GM18873 (cell line): ENCODE data around the gene PPP1R14D.

Experiments used
- ATAC-seq: cut with Tn5 transposase; IDR thresholded peaks from one replicate; pipeline ENCODE4 v1.9.1; 2021; ENCODE audit warnings: mild to moderate bottlenecking, moderate library complexity, moderate number of reproducible peaks; ENCODE audit not compliant: unreplicated experiment, low FRiP score

The PPP1R14D gene

GRCh38 chr15:40787991-40788390 lies 40.5 kb downstream of the PPP1R14D start:
- no peak for ATAC-seq

DNA sequence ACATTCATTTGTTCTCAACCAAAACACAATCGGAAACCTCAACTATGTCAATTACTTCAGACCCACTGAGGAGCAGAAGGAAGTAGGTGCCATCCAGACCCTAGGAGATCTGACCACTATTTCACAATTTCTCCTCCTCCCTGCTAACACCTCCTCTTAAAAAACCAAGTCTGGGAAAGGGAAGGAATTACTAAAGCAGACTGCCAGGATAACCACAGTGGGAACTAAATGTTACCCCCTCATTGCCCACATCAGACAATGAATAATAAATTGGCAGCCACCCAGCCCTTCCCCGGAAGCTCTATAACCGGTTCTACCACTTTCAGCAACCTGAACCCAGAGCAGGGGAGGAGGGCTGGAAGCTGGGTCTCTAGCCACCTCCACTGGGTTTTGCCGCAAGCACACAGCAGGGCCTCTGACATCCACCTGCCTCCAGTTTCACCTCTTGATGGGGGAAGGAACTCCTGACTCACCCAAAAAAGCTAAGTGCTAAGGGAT lies 41.1 kb downstream of the PPP1R14D start:
- no peak for ATAC-seq

GRCh38 chr15:40785814-40786213 lies 42.7 kb downstream of the PPP1R14D start:
- no peak for ATAC-seq

DNA sequence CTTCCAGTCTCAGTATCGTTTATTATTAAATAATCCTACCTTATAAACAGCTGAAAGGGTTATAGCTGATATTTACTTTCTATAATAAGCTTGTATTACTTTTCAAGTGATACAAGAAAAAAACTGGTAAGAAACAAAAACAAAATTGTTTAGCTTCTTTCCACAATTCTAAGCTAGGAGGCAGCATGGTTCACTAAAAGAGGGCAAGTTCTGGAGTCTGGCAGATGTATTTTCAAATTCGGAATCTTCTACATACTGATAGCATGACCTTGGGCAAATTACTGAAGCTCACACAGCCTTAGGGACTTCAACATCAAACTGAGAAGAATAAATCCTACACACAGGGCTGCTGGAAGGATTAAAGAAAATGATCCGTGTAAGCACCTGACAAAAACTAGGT lies 43.3 kb downstream of the PPP1R14D start:
- ATAC-seq, result no peak

DNA sequence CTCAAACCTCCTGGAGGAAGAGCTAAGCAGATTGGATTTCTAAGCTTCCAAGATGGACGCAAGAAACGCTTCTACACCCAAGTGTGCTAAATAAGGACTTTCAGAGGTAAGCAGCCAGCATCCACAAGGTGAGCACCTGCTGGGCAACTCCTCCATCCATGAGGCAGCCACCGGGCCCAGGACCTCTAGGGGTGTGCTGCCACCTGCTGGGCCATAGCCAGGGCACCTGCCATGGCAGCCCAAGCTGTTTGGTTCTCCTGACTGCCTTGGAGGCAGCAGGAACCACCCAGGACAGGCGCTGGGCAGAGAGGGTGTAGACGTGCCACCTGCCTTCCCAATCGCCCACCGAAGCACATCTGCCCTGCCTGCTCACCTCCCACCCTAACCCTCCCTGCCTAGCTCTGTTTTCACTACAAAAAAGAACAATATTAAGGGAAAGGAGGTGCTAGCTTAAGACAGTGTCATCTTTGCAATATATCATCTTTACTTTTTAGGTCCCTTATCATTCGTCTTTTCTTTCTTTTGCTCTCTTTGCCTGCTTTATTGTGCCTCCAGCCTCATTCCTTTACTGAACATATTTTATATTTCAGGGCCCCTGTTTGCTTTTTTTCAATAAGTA lies 45.8 kb downstream of the PPP1R14D start:
- ATAC-seq, result no peak

- no peak for ATAC-seq
Measured at GRCh38 chr15:40776537-40777141, 51.9 kb downstream of the PPP1R14D start.

DNA sequence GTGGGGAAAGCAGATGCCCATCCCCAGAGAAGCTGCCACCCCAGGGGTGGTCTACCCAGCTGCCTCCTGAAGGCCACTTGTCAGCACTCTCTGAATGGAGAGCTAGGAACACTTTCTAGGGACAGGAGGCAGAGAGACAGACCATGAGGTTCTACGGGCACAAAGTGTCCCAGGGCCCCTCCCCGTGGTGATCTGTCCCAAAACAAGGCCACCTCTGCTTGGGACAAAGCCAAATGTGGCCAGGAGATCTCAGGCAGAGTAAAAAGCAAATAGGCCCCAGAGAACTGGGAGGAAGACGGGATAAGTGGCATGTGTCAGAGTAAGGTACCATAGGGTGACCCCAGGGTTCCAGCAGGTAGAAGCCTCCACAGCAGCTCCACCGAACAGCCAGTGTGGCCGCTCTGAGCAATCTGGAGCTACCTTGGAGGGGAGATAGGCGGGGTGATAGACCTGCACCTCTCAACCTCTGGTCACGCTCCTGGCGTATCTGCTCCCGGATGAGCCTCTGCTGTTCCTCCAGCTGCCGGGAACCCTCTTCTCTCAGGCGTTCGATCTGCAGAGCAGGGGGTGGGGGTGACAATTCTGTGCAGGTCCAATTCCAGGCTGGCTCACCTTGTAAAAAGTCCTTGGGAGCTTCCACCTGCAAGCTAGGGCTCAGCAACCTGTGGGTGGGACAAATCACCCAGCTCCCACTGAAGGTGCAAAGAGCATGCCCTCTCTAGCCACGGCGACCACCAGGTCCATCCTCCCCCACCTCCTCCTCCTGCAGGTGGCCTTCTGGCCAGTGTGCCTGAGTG lies 52.6 kb downstream of the PPP1R14D start:
- no peak for ATAC-seq

DNA sequence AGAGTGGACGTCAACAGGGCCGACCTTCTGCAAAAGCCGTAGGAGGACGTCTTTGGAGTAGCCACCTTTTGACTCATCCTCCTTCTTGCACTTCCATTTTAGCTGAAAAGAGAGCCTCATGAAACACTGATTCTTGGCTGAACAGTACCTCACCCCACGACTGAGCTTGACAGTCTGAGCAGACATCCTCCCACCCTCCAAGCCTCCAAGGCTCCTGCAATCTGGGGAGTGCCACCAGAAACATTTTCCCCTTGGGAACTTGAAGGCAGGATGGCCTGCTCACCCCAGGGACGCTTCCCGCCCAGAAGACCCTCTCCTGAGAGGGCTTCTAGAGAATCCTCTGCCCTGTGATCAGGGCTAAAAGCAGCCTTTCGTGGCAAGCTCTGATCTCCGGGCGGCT lies 53.5 kb downstream of the PPP1R14D start:
- no peak for ATAC-seq

DNA sequence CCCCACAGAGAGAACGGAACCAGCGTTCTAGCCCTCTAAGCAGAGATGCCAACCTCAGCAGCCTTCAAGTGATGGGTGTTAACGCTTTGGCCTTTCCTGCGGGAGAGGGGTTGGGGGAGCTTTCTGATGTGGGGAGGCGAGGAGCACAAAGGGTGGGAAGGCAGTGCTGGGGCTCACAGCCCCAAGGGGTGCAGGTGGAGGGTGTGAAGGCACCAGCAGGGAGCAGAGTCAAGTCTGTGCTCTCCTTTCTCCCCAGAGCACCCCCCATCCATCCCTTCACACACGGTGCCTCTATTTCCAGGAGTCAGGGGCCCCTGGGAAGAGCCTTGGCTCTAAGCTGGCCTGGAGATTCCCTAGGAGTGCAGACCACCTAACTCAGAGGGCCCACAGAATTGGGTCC lies 54.6 kb downstream of the PPP1R14D start:
- ATAC-seq, result no peak

- ATAC-seq, result no peak
Measured at GRCh38 chr15:40773496-40773895, 55.0 kb downstream of the PPP1R14D start.

DNA sequence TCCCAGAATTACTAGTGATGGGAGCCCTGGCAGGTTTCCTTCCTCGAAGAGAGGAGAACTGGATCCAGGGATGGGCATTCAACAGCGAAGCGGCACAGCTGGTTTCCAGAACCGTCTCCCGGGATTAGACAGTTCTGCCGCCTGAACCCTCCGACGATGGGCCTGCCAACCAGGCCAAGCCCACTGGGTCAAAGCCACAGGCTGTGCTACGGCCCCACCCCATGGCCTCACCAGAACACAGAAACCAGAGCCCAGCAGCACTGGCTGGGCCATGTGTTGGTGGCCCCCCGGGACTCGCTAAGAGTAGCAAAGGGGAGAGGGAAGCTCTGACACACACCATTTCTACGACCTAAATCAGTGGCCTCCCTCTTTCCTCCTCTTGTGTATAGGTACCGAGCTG lies 56.5 kb downstream of the PPP1R14D start:
- ATAC-seq, result no peak

- no peak for ATAC-seq
Measured at GRCh38 chr15:40771242-40771641, 57.3 kb downstream of the PPP1R14D start.

DNA sequence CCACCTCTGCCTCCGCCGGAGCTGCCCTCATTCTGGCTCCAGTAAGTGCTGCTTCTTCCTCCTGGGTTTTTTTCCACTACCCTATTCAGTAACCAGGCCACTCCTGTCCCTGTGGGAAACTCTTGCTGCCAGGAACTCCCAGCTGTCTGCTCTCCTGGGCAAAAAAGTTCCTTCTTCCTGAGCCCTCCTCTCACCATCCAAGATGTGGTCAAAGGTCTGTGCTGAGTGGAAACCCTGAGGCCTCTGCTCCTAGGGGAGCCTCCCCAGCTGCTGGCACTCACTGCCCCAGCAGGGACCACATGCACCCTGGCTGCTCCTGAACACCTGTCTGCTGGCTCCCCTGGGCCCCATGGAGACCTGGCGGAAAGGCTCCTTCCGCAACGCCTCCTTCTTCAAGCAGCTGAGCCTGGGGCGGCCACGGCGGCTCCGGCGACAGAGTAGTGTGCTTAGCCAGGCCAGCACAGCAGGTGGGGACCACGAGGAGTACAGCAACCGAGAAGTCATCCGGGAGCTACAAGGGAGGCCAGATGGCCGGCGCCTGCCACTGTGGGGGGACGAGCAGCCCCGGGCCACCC lies 58.3 kb downstream of the PPP1R14D start:
- no peak for ATAC-seq

GRCh38 chr15:40769274-40770146 lies 59.0 kb downstream of the PPP1R14D start, which contains the start of gene C15orf62:
Gene C15orf62 (plus strand): TSS chr15:40769980. CDS start chr15:40770496, 516 bp downstream.
- ATAC-seq, result no peak

DNA sequence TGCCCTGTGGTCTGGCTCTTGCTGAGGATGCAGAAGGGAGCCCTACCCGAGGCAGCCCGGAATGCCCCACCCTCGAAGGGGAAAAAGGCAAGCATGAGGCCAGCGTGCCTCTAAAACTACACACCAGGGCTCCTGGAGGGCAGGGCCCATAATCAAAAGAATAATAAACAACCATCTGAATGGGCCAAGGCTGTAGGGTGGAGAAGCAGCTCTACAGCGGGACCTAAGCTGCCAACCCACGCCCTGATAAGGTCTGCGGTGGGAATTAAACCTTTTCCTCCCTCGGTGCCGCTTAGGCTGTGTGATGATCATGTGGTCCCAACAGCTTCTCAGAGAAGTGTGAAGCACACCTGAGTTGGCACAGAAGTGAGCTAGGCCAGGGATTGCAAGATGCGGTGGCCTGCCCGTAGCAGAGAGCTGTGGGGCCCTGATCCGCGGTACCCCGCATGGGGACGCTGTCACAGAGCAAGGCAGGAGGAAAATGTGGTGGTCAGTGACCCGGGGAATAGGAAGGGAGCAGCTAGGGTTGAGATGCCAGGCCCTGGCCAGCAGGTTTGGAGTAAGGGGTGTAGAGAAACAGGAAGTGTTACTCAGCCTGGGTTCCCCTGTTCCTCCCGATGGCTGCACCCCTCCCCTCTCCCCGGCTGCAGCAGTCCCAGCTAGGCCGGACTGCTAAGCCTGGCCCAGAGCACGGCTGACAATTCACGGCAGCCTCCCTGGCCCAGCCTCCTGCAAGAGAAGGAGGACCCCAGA lies 59.8 kb downstream of the PPP1R14D start:
- ATAC-seq, result no peak

GRCh38 chr15:40767838-40768500 lies 60.5 kb downstream of the PPP1R14D start:
- ATAC-seq, result no peak

DNA sequence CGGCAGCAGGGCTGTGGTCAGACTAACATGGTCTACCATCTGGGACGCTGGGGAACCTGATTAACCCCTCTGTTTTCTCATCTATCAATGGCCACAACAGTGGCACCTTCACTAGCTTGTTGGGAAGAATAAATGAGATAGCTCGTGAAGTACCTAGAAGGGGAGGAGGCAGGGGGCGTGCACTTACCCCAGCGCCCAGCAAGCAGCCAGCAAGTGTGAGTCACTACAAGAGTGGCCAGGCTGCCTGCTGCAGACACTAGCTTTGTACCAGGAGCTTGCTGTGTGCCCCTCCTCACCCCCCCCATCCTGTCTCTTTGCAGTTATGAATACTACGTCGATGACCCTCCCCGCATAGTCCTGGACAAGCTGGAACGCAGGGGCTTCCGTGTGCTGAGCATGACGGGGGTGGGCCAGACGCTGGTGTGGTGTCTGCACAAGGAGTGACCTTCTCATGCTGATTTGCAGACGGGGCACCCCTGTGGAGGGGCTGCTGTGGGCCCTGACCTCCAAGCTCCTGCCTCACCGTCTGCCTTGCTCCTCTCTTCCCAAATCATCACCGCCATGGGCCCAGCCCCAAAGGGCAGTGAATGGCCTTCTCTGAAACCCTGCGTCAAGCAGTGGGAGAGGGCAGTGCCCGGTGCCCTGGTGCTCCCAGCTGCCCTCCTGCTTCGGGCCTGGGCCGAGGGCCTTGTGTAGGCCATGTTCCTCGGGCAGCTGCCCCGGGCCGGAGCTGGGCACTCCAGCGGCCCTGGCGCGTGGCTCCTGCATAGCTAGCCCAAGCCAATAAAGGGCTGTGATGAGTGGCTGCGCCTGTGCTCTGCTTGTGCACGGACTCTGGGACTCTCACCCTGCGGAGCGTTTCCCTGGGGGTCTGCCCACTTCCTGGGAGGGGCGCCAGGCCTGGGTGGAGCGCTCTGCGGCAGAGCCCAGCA lies 61.3 kb downstream of the PPP1R14D start:
- no peak for ATAC-seq
